WTC11 (cell line): ENCODE data around the gene SCYGR7. TPM values are rescaled to one million over a fixed set of nuclear protein-coding genes. Genes with fewer than 3 reads are reported as not detected.

Experiments used
- ATAC-seq: fragments of 200-7000 bp; cut with Tn5 transposase; 2 replicates; pipeline ENCODE4 v1.10.0; 2021; ENCODE audit warnings: mild to moderate bottlenecking, moderate library complexity
- CTCF ChIA-PET: fragments of 300-600 bp; sonication (Branson Sonifier 250); formaldehyde crosslinking; loops from one replicate; lab custom pipeline; 2021; ENCODE audit warnings: antibody characterized with exemption; lab: Charles Lee
- POLR2A ChIA-PET: fragments of 350-600 bp; sonication (Branson Sonifier 250); formaldehyde crosslinking; loops from one replicate; lab custom pipeline; 2021; ENCODE audit warnings: antibody characterized with exemption; lab: Charles Lee
- DNase-seq: peaks from one replicate; pipeline ENCODE4 v3.0.0; 2021; ENCODE audit warnings: low spot score
- H3K27ac Mint-ChIP-seq: 2 replicates; pipeline ENCODE4 v1.8.0; 2021; ENCODE audit warnings: mixed read lengths
- H3K27me3 Mint-ChIP-seq: 2 replicates; pipeline ENCODE4 v1.8.0; 2021; ENCODE audit warnings: low read depth, mild to moderate bottlenecking, moderate library complexity, mixed read lengths
- H3K36me3 Mint-ChIP-seq: 2 replicates; pipeline ENCODE4 v1.8.0; 2021; ENCODE audit warnings: mixed read lengths
- H3K4me1 Mint-ChIP-seq: 2 replicates; pipeline ENCODE4 v1.8.0; 2022; ENCODE audit warnings: mixed read lengths
- H3K4me3 Mint-ChIP-seq: 2 replicates; pipeline ENCODE4 v1.8.0; 2021; ENCODE audit warnings: mild to moderate bottlenecking, moderate library complexity, mixed read lengths
- H3K9me3 Mint-ChIP-seq: 2 replicates; pipeline ENCODE4 v1.8.0; 2021; ENCODE audit warnings: mixed read lengths
- AR ChIP-seq: fragments of 250-450 bp; sonication (Bioruptor Pico); IDR thresholded peaks from 2 replicates; pipeline ENCODE4 v1.9.0; 2021; ENCODE audit warnings: mild to moderate bottlenecking
- CREB1 ChIP-seq: sonication (generic); formaldehyde crosslinking; IDR thresholded peaks from 2 replicates; pipeline ENCODE4 v1.8.0; 2023; ENCODE audit warnings: mild to moderate bottlenecking, missing genetic modification reagents
- GRHL2 ChIP-seq: fragments of 250-450 bp; sonication (Bioruptor Pico); IDR thresholded peaks from 2 replicates; pipeline ENCODE4 v1.8.0; 2022; ENCODE audit warnings: mild to moderate bottlenecking, moderate library complexity; ENCODE audit not compliant: insufficient replicate concordance, severe bottlenecking
- GTF2I ChIP-seq: fragments of 250-450 bp; sonication (Bioruptor Pico); conservative IDR thresholded peaks from 2 replicates; pipeline ENCODE4 v1.4.0; 2021; ENCODE audit warnings: mild to moderate bottlenecking
- HMGXB4 ChIP-seq: sonication (generic); formaldehyde crosslinking; IDR thresholded peaks from 2 replicates; pipeline ENCODE4 v1.8.1; 2023; ENCODE audit warnings: mild to moderate bottlenecking, moderate library complexity, missing genetic modification reagents
- IRF2 ChIP-seq: sonication (generic); formaldehyde crosslinking; IDR thresholded peaks from 2 replicates; pipeline ENCODE4 v1.8.0; 2022; ENCODE audit warnings: low read depth, missing genetic modification reagents, borderline replicate concordance
- JUN ChIP-seq: sonication (generic); formaldehyde crosslinking; IDR thresholded peaks from 2 replicates; pipeline ENCODE4 v1.8.0; 2023; ENCODE audit warnings: mild to moderate bottlenecking, missing genetic modification reagents
- PRDM15 ChIP-seq: sonication (generic); formaldehyde crosslinking; IDR thresholded peaks from 2 replicates; pipeline ENCODE4 v1.8.0; 2022; ENCODE audit warnings: missing genetic modification reagents
- SP1 ChIP-seq: sonication (generic); formaldehyde crosslinking; conservative IDR thresholded peaks from 2 replicates; pipeline ENCODE4 v1.8.1; 2022; ENCODE audit warnings: missing genetic modification reagents
- USF2 ChIP-seq: sonication (generic); formaldehyde crosslinking; IDR thresholded peaks from 2 replicates; pipeline ENCODE4 v1.8.1; 2023; ENCODE audit warnings: mild to moderate bottlenecking, missing genetic modification reagents, moderate library complexity
- ZBTB21 ChIP-seq: sonication (generic); formaldehyde crosslinking; IDR thresholded peaks from 2 replicates; pipeline ENCODE4 v1.8.1; 2023; ENCODE audit warnings: mild to moderate bottlenecking, missing genetic modification reagents, borderline replicate concordance
- ZNF121 ChIP-seq: sonication (generic); formaldehyde crosslinking; IDR thresholded peaks from 2 replicates; pipeline ENCODE4 v1.8.0; 2023; ENCODE audit warnings: missing genetic modification reagents
- ZNF219 ChIP-seq: sonication (generic); formaldehyde crosslinking; IDR thresholded peaks from 2 replicates; pipeline ENCODE4 v1.8.0; 2023; ENCODE audit warnings: missing genetic modification reagents, mild to moderate bottlenecking, borderline replicate concordance
- ZNF396 ChIP-seq: fragments of 250-450 bp; sonication (Bioruptor Pico); IDR thresholded peaks from 2 replicates; pipeline ENCODE4 v1.8.0; 2021; ENCODE audit warnings: mild to moderate bottlenecking, moderate library complexity, borderline replicate concordance
- total RNA-seq: library from RNA; stranded (reverse); gene quantifications from 3 replicates; pipeline ENCODE4 v1.2.3, GENCODE V29; 2021
- TF ChIP-seq, protein P1 (sequence below): sonication (generic); formaldehyde crosslinking; IDR thresholded peaks from 2 replicates; pipeline ENCODE4 v1.8.1; 2022; ENCODE audit warnings: missing genetic modification reagents, borderline replicate concordance
- TF ChIP-seq, protein P2 (sequence below): sonication (generic); formaldehyde crosslinking; IDR thresholded peaks from 2 replicates; pipeline ENCODE4 v1.8.1; 2022; ENCODE audit warnings: mild to moderate bottlenecking, missing genetic modification reagents, moderate library complexity, borderline replicate concordance

Gene SCYGR7
- total RNA-seq, 1 experiment from 2014 or later: not detected

DNA sequence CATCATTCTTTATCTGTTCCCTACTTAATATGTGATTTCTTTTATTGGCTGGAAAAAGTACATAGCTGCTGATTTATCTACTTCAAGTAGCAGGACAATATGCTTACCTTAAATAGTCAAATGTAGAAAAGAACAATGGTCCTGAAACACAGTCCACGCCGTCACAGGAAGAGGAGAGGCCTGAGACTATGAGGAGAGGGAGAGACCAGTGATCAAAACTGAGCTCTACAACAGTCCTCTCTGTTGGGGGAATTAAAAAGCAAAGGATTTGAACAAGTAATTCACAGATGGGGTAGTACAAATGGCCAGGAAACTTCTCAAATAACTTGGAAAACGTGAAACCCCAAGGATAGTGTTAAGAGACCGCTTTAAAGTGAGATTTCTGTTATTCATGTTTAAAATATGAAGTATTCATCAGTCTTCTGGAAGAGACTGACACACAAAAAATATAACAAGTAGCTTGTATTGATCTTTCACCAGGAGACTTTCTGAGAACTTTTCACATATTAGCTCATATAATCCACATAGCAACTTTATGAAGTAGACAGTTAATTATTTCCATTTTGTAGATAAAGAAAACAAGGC is 37.7 kb downstream of the SCYGR7 start:
- TF ChIP-seq ZBTB21 (CRISPR knock-in tag) (no peak), ZNF121 (CRISPR knock-in tag) (no peak), SP1 (CRISPR knock-in tag) (no peak), ZNF396 (no peak), HMGXB4 (CRISPR knock-in tag) (no peak), AR (CRISPR knock-in tag) (no peak), USF2 (no peak), JUN (CRISPR knock-in tag) (no peak), GRHL2 (CRISPR knock-in tag) (no peak), IRF2 (CRISPR knock-in tag) (no peak), ZNF219 (no peak), GTF2I (CRISPR knock-in tag) (no peak), CREB1 (CRISPR knock-in tag) (no peak), PRDM15 (CRISPR knock-in tag) (no peak)
- TF ChIP-seq, protein P1, sequence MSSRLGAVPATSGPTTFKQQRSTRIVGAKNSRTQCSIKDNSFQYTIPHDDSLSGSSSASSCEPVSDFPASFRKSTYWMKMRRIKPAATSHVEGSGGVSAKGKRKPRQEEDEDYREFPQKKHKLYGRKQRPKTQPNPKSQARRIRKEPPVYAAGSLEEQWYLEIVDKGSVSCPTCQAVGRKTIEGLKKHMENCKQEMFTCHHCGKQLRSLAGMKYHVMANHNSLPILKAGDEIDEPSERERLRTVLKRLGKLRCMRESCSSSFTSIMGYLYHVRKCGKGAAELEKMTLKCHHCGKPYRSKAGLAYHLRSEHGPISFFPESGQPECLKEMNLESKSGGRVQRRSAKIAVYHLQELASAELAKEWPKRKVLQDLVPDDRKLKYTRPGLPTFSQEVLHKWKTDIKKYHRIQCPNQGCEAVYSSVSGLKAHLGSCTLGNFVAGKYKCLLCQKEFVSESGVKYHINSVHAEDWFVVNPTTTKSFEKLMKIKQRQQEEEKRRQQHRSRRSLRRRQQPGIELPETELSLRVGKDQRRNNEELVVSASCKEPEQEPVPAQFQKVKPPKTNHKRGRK: no peak
- TF ChIP-seq, protein P2, sequence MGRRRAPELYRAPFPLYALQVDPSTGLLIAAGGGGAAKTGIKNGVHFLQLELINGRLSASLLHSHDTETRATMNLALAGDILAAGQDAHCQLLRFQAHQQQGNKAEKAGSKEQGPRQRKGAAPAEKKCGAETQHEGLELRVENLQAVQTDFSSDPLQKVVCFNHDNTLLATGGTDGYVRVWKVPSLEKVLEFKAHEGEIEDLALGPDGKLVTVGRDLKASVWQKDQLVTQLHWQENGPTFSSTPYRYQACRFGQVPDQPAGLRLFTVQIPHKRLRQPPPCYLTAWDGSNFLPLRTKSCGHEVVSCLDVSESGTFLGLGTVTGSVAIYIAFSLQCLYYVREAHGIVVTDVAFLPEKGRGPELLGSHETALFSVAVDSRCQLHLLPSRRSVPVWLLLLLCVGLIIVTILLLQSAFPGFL (CRISPR knock-in tag): no peak
- Mint-ChIP-seq H3K36me3 (no peaks in the 10 kb centered on the region), H3K27ac (no peak overlapping the region), H3K4me1 (peaks cover 6% of the 10 kb centered on the region; the same call in 1 of the 2 replicates), H3K27me3 (no peaks in the 10 kb centered on the region; the same call in 1 of the 2 replicates), H3K9me3 (no peaks in the 10 kb centered on the region), H3K4me3 (no peak overlapping the region)
- POLR2A ChIA-PET: interaction anchor here (0.9 kb wide), 1 partner anchor 108 kb away, joined by 7 read pairs; no protein-coding TSS in a partner anchor
- CTCF ChIA-PET: interaction anchor here (0.5 to 3.2 kb wide), 38 partner anchors 8 to 638 kb away, joined by 3 to 89 read pairs (median 4); partner anchors contain the start of genes CCL20, DAW1 and SCYGR8
- DNase-seq (no peak), ATAC-seq (no peak)
